Fibroblast of the aortic adventitia (primary cell): ENCODE measurements around the gene ZCCHC17. TPM values are rescaled to one million over a fixed set of nuclear protein-coding genes. Genes with fewer than 3 reads are reported as not detected.

Experiments
- DNase-seq: peaks from one replicate; pipeline ENCODE4 v3.0.0-alpha.2; 2010; ENCODE audit warnings: low read depth
- H3K4me3 ChIP-seq: 2 replicates; pipeline ENCODE4 v1.5.1; 2011; ENCODE audit warnings: low read depth, mild to moderate bottlenecking, control low read depth, low read length, moderate library complexity
- CTCF ChIP-seq: IDR thresholded peaks from 2 replicates; pipeline ENCODE4 v1.5.1; 2011; ENCODE audit warnings: mild to moderate bottlenecking, low read length, control low read depth, inconsistent platforms; ENCODE audit not compliant: insufficient read depth
- total RNA-seq: library from RNA; depleted of rRNA; stranded (reverse); fragments of >200 nt; gene quantifications from 2 replicates; pipeline ENCODE4 v1.2.3, GENCODE V29; 2012; ENCODE audit warnings: low replicate concordance

The ZCCHC17 gene
- total RNA-seq, 1 donor, result 39.9 TPM

GRCh38 chr1:31348449-31348848 is 51.6 kb downstream of the ZCCHC17 start:
- H3K4me3 ChIP-seq, result no peak overlapping the region
- DNase-seq, result no peak
- no peak for TF ChIP-seq CTCF

GRCh38 chr1:31354283-31354682 is 57.5 kb downstream of the ZCCHC17 start:
- H3K4me3 ChIP-seq, result no peak overlapping the region
- TF ChIP-seq CTCF, result no peak
- DNase-seq, result peak; percentile 66

GRCh38 chr1:31356427-31356826 is 59.6 kb downstream of the ZCCHC17 start:
- no peak for TF ChIP-seq CTCF
- DNase-seq, result no peak
- H3K4me3 ChIP-seq, result no peak overlapping the region

- no peak for DNase-seq
- TF ChIP-seq CTCF, result no peak
Measured at GRCh38 chr1:31361607-31362006, 64.8 kb downstream of the ZCCHC17 start.

GRCh38 chr1:31362032-31362431 is 65.2 kb downstream of the ZCCHC17 start:
- DNase-seq, result no peak
- no peak for TF ChIP-seq CTCF
- H3K4me3 ChIP-seq, result no peak overlapping the region

More at GRCh38 chr1:31361607-31362006, 64.8 kb downstream of the ZCCHC17 start:
- H3K4me3 ChIP-seq, result no peak overlapping the region

- H3K4me3 ChIP-seq, result no peak overlapping the region
- no peak for DNase-seq
- no peak for TF ChIP-seq CTCF
Measured at GRCh38 chr1:31364561-31365250, 67.9 kb downstream of the ZCCHC17 start.

- DNase-seq, result no peak
- no peak overlapping the region for H3K4me3 ChIP-seq
- no peak for TF ChIP-seq CTCF
Measured at GRCh38 chr1:31366796-31367195, 70.0 kb downstream of the ZCCHC17 start.
